Activated CD8-positive, alpha-beta memory T cell treated with anti-CD3 and anti-CD28 coated beads, Interleukin-2, amount 50 U/mL, for 48 hours (primary cell): ENCODE data around the gene WRNIP1.

Source experiments
- DNase-seq: peaks from one replicate; pipeline ENCODE4 v3.0.0-alpha.2; 2020

WRNIP1 gene

GRCh38 chr6:2763876-2764540 is 1.2 kb upstream of the WRNIP1 start:
- DNase-seq: no peak

- DNase-seq: peak; percentile 76
Observed at GRCh38 chr6:2764610-2765165, 505 bp upstream of the WRNIP1 start.

GRCh38 chr6:2765896-2766766 is 938 bp downstream of the WRNIP1 start:
- peak; percentile 73 for DNase-seq

GRCh38 chr6:2766767-2767656 is 1.8 kb downstream of the WRNIP1 start:
- no peak for DNase-seq

- DNase-seq: no peak
Observed at GRCh38 chr6:2767657-2768524, 2.7 kb downstream of the WRNIP1 start.

- DNase-seq: no peak
Observed at GRCh38 chr6:2768696-2769095, 3.5 kb downstream of the WRNIP1 start.

- no peak for DNase-seq
Observed at GRCh38 chr6:2770171-2770570, 5.0 kb downstream of the WRNIP1 start.

- no peak for DNase-seq
Observed at GRCh38 chr6:2771079-2771478, 5.9 kb downstream of the WRNIP1 start.

GRCh38 chr6:2772840-2773239 is 7.6 kb downstream of the WRNIP1 start:
- no peak for DNase-seq

GRCh38 chr6:2773449-2773848 is 8.3 kb downstream of the WRNIP1 start:
- DNase-seq: no peak

- DNase-seq: no peak
Observed at GRCh38 chr6:2775003-2775402, 9.8 kb downstream of the WRNIP1 start.

- DNase-seq: no peak
Observed at GRCh38 chr6:2777249-2777648, 12.1 kb downstream of the WRNIP1 start.

- no peak for DNase-seq
Observed at GRCh38 chr6:2780102-2780737, 15.0 kb downstream of the WRNIP1 start.

GRCh38 chr6:2781685-2782355 is 16.6 kb downstream of the WRNIP1 start:
- DNase-seq: no peak

GRCh38 chr6:2782356-2782708 is 17.1 kb downstream of the WRNIP1 start:
- no peak for DNase-seq

GRCh38 chr6:2782825-2783187 is 17.6 kb downstream of the WRNIP1 start:
- DNase-seq: no peak

- no peak for DNase-seq
Observed at GRCh38 chr6:2783188-2783963, 18.2 kb downstream of the WRNIP1 start.

- no peak for DNase-seq
Observed at GRCh38 chr6:2784061-2784460, 18.9 kb downstream of the WRNIP1 start.

GRCh38 chr6:2784930-2785329 is 19.7 kb downstream of the WRNIP1 start:
- DNase-seq: no peak

GRCh38 chr6:2786269-2786668 is 21.1 kb downstream of the WRNIP1 start:
- DNase-seq: no peak
